Right lobe of liver (tissue), 4 donors: Measurements from ENCODE around the gene STARD4.

Source experiments
- POLR2A ChIP-seq: fragments of 450-650 bp; IDR thresholded peaks from one replicate; pipeline ENCODE4 v1.6.1; 2017; ENCODE audit warnings: antibody characterized with exemption, mild to moderate bottlenecking
- TF ChIP-seq, protein P1 (sequence below), 4 donors: fragments of 200-600 bp in 3 of 4; fragments of 450-650 bp in 1 of 4; IDR thresholded peaks; one replicate each; pipeline versions ENCODE4 v1.5.1 to v1.8.0; 2016 to 2022; ENCODE audit warnings: antibody characterized with exemption in 4 of 4, mild to moderate bottlenecking in 2 of 4
- donor health status: DM: no; HTN: no; CAD: no.
- donor health status: DM: no; HTN: no; CAD: no.
- donor health status: DM: no; HTN: yes; CAD: no.

DNA sequence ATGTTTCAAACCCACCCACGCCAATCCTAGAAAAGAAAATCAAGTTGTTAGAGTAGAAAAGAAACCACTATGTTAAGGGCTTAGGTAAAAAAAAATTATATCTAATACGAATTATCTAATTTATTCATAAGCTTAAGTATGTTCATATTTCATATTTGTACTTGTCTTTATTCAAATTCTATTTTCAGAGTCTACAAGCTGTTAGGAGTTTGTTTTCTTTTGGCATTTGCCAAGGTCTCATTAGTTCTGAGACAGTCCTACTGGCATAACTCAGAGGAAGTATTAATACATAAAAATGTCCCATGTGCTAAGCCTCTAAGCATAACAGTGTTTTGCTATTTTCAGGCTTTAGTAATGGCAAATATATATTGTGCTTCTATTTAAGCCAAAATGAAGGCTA lies 57.6 kb downstream of the STARD4 start:
- TF ChIP-seq, protein P1, sequence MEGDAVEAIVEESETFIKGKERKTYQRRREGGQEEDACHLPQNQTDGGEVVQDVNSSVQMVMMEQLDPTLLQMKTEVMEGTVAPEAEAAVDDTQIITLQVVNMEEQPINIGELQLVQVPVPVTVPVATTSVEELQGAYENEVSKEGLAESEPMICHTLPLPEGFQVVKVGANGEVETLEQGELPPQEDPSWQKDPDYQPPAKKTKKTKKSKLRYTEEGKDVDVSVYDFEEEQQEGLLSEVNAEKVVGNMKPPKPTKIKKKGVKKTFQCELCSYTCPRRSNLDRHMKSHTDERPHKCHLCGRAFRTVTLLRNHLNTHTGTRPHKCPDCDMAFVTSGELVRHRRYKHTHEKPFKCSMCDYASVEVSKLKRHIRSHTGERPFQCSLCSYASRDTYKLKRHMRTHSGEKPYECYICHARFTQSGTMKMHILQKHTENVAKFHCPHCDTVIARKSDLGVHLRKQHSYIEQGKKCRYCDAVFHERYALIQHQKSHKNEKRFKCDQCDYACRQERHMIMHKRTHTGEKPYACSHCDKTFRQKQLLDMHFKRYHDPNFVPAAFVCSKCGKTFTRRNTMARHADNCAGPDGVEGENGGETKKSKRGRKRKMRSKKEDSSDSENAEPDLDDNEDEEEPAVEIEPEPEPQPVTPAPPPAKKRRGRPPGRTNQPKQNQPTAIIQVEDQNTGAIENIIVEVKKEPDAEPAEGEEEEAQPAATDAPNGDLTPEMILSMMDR (IDR thresholded peaks at IDR 0.05): no peak
- TF ChIP-seq POLR2A: no peak
